Endothelial cell of umbilical vein (primary cell): ENCODE data around the gene PTGES3. TPM values are rescaled to one million over a fixed set of nuclear protein-coding genes. Genes with fewer than 3 reads are reported as not detected.

Experiments
- BruUV-seq: library from RNA; stranded (reverse); fragments of 400-500 nt; replicated peaks from 2 replicates; lab custom pipeline; 2021; lab: Mats Ljungman, UMichigan
- CTCF ChIA-PET: fragments of 300-600, 350-600 bp; sonication (Branson Sonifier 250); formaldehyde crosslinking; loops from one replicate; lab custom pipeline; 2021; ENCODE audit warnings: antibody characterized with exemption, inconsistent platforms; lab: Charles Lee
- POLR2A ChIA-PET: fragments of 300-600, 350-600 bp; sonication (Branson Sonifier 250); formaldehyde crosslinking; loops from one replicate; lab custom pipeline; 2021; ENCODE audit warnings: antibody characterized with exemption, inconsistent platforms; lab: Charles Lee
- DNase-seq: peaks from one replicate; pipeline ENCODE4 v3.0.0-alpha.2; 2011; ENCODE audit warnings: low read depth, low spot score
- FAIRE-seq: peaks from 2 replicates; lab custom pipeline; 2011; peaks lifted over from hg19 to GRCh38; lab: Jason Lieb, UNC
- H2AFZ ChIP-seq: 2 replicates; pipeline ENCODE4 v1.6.0; 2012; ENCODE audit warnings: low read depth, low read length, control low read depth, inconsistent platforms
- H3K27ac ChIP-seq: 2 replicates; pipeline ENCODE4 v1.5.1; 2011; ENCODE audit warnings: low read depth, mild to moderate bottlenecking, control low read depth, low read length, moderate library complexity; ENCODE audit not compliant: insufficient read depth
- H3K27me3 ChIP-seq, 2 experiments: 2 replicates each; pipeline versions ENCODE4 v1.6.0 to v1.6.1; 2011; ENCODE audit warnings: low read length in 2 of 2, mixed read lengths in 1 of 2; ENCODE audit not compliant: control insufficient read depth in 2 of 2, insufficient read depth in 2 of 2
- H3K36me3 ChIP-seq, 2 experiments: 2 replicates in 1 of 2; 3 replicates in 1 of 2; pipeline ENCODE4 v1.5.1; 2011; ENCODE audit warnings: low read length in 2 of 2, mild to moderate bottlenecking in 1 of 2, moderate library complexity in 1 of 2; ENCODE audit not compliant: control insufficient read depth in 2 of 2, insufficient read depth in 2 of 2; ENCODE audit errors: extremely low read depth in 1 of 2
- H3K4me1 ChIP-seq: 3 replicates; pipeline ENCODE4 v1.5.1; 2011; ENCODE audit warnings: mild to moderate bottlenecking, low read length; ENCODE audit not compliant: control insufficient read depth, insufficient read depth; ENCODE audit errors: extremely low read depth
- H3K4me2 ChIP-seq: 2 replicates; pipeline ENCODE4 v1.6.1; 2011; ENCODE audit warnings: low read length, control low read depth, mixed read lengths; ENCODE audit not compliant: insufficient read depth
- H3K4me3 ChIP-seq, 3 experiments: fragments of 200-600 bp in 1 of 3; sonication (generic), shearing (Covaris generic) in 1 of 3; replicated peaks in 1 of 3; 2 replicates each; pipeline ENCODE4 v1.5.1; 2011 to 2016; ENCODE audit warnings: control low read depth in 3 of 3, low read length in 3 of 3, mild to moderate bottlenecking in 2 of 3, inconsistent platforms in 1 of 3, low read depth in 1 of 3, moderate library complexity in 1 of 3; ENCODE audit not compliant: insufficient read depth in 1 of 3
- H3K79me2 ChIP-seq: 2 replicates; pipeline ENCODE4 v1.6.0; 2012; ENCODE audit warnings: low read length, inconsistent platforms; ENCODE audit not compliant: control insufficient read depth, insufficient read depth
- H3K9ac ChIP-seq: replicated peaks from 2 replicates; pipeline ENCODE3; 2011; ENCODE audit warnings: low read length, control low read depth; ENCODE audit not compliant: insufficient read depth; ENCODE audit errors: extremely low read depth
- H3K9me1 ChIP-seq: replicated peaks from 3 replicates; pipeline ENCODE4 v1.6.0; 2011; ENCODE audit warnings: mild to moderate bottlenecking, low read length; ENCODE audit not compliant: control insufficient read depth, insufficient read depth; ENCODE audit errors: extremely low read depth
- H3K9me3 ChIP-seq: replicated peaks from 2 replicates; pipeline ENCODE4 v1.5.1; 2012; ENCODE audit warnings: low read length, inconsistent platforms; ENCODE audit not compliant: control insufficient read depth, insufficient read depth
- H4K20me1 ChIP-seq: replicated peaks from 2 replicates; pipeline ENCODE3; 2011; ENCODE audit warnings: mild to moderate bottlenecking, low read length; ENCODE audit not compliant: control insufficient read depth, insufficient read depth; ENCODE audit errors: extremely low read depth
- CTCF ChIP-seq, 2 donors: IDR thresholded peaks; 1 replicate in 1 of 2; 2 replicates in 1 of 2; pipeline ENCODE4 v1.5.1; 2011; ENCODE audit warnings: low read length in 2 of 2, mild to moderate bottlenecking in 2 of 2, moderate library complexity in 2 of 2, control low read depth in 1 of 2, inconsistent platforms in 1 of 2, low read depth in 1 of 2; ENCODE audit not compliant: insufficient read depth in 1 of 2; ENCODE audit errors: extremely low read depth in 1 of 2
- EZH2 ChIP-seq: IDR thresholded peaks from 2 replicates; pipeline ENCODE4 v1.6.1; 2012; ENCODE audit warnings: borderline replicate concordance, low read depth, mild to moderate bottlenecking, moderate library complexity, low read length, inconsistent platforms; ENCODE audit not compliant: severe bottlenecking
- FOS ChIP-seq: IDR thresholded peaks from 2 replicates; pipeline ENCODE4 v1.6.1; 2011; ENCODE audit warnings: mild to moderate bottlenecking, low read length, moderate library complexity, borderline replicate concordance; ENCODE audit not compliant: insufficient read depth
- GATA2 ChIP-seq: IDR thresholded peaks from 2 replicates; pipeline ENCODE4 v1.7.0; 2011; ENCODE audit warnings: low read depth, mild to moderate bottlenecking, moderate library complexity, mixed read lengths, low read length; ENCODE audit not compliant: insufficient read length, insufficient read depth
- JUN ChIP-seq: IDR thresholded peaks from 2 replicates; pipeline ENCODE4 v1.6.1; 2011; ENCODE audit warnings: borderline replicate concordance, low read depth; ENCODE audit not compliant: insufficient read length, insufficient read depth
- MYC ChIP-seq: IDR thresholded peaks from one replicate; pipeline ENCODE4 v1.6.1; 2011; ENCODE audit warnings: mild to moderate bottlenecking, low read depth, low read length
- POLR2A ChIP-seq: IDR thresholded peaks from 2 replicates; pipeline ENCODE4 v1.6.1; 2012; ENCODE audit warnings: low read depth, mild to moderate bottlenecking, control low read depth, low read length
- POLR2AphosphoS5 ChIP-seq: IDR thresholded peaks from 2 replicates; pipeline ENCODE4 v1.6.1; 2012; ENCODE audit warnings: low read depth, mild to moderate bottlenecking, control low read depth, low read length, moderate library complexity; ENCODE audit not compliant: insufficient read depth
- dilution Hi-C: fragments of 300-500 bp; cut with MboI; formaldehyde crosslinking; loops from one replicate; pipeline ENCODE4 v1.15.0; 2019; ENCODE audit warnings: low sequenced_read_pairs; ENCODE audit not compliant: extremely low pct_ligation_motif_present
- intact Hi-C: fragments of 100-400 bp; cut with micrococcal nuclease; formaldehyde crosslinking; loops from one replicate; pipeline ENCODE4 v1.10.0; 2022
- polyA plus RNA-seq, 4 experiments: library from polyadenylated mRNA; depleted of rRNA in 3 of 4; stranded (reverse) in 3 of 4; unstranded in 1 of 4; fragments of >200 nt; gene quantifications; 2 replicates each; pipeline versions ENCODE4 v1.2.1 to v1.2.3, GENCODE V29; 2011 to 2012; ENCODE audit warnings: missing spikeins in 1 of 4
- total RNA-seq: library from RNA; stranded (reverse); gene quantifications from 2 replicates; pipeline ENCODE4 v1.2.3, GENCODE V29; 2021
- TF ChIP-seq, protein P1 (sequence below): IDR thresholded peaks from 2 replicates; pipeline ENCODE4 v1.6.1; 2011; ENCODE audit not compliant: insufficient read depth, insufficient read length

PTGES3 gene
- total and polyA plus RNA-seq, 2 donors (not counting 3 experiments of a cell fraction or from before 2014, with no cell fraction given), result 48.5 to 278 TPM

GRCh38 chr12:56718636-56719035 lies 30.6 kb upstream of the PTGES3 start:
- peaks cover 86% of the 10 kb centered on the region for H3K79me2 ChIP-seq
- no peak overlapping the region for H2AFZ ChIP-seq
- peaks cover 31% of the 10 kb centered on the region for H3K4me1 ChIP-seq
- FAIRE-seq, result no peak
- CTCF ChIA-PET, result interaction anchor here (1.0 kb wide), 1 partner anchor 82 kb away, joined by 4 read pairs; no protein-coding TSS in a partner anchor
- H3K4me2 ChIP-seq, result no peak overlapping the region
- no peak overlapping the region for H3K27ac ChIP-seq
- H4K20me1 ChIP-seq, result peaks cover 9% of the 10 kb centered on the region
- no peak overlapping the region for H3K9ac ChIP-seq
- DNase-seq, result no peak
- dilution Hi-C loops (no loop called here), intact Hi-C loops (no loop called here)
- H3K4me3 ChIP-seq, result no peak overlapping the region
- POLR2A ChIA-PET, result interaction anchor here (1.3 kb wide), 1 partner anchor 30 kb away, joined by 6 read pairs; the partner anchor contains the start of gene PTGES3
- H3K9me1 ChIP-seq, result no peaks in the 10 kb centered on the region
- H3K9me3 ChIP-seq, result no peaks in the 10 kb centered on the region
- H3K36me3 ChIP-seq, result peaks cover 19 to 29% of the 10 kb centered on the region in 2 experiments
- no peaks in the 10 kb centered on the region for H3K27me3 ChIP-seq
- no TSS peak for BruUV-seq
- TF ChIP-seq, protein P1, sequence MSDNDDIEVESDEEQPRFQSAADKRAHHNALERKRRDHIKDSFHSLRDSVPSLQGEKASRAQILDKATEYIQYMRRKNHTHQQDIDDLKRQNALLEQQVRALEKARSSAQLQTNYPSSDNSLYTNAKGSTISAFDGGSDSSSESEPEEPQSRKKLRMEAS, result no peak

- Histone ChIP-seq H4K20me1 (peaks cover 7% of the 10 kb centered on the region), H3K27ac (no peak overlapping the region), H3K4me1 (peaks cover 27% of the 10 kb centered on the region), H3K9me1 (no peaks in the 10 kb centered on the region), H3K9ac (no peak overlapping the region), H3K27me3 (no peaks in the 10 kb centered on the region), H3K36me3 (peaks cover 24 to 33% of the 10 kb centered on the region in 2 experiments), H3K4me3 (no peak overlapping the region), H2AFZ (no peak overlapping the region), H3K4me2 (no peak overlapping the region), H3K79me2 (peaks cover 82% of the 10 kb centered on the region), H3K9me3 (no peaks in the 10 kb centered on the region)
- intact Hi-C loops, result no loop called here
- FAIRE-seq, result no peak
- TF ChIP-seq POLR2A, result no peak
- TF ChIP-seq, protein P1, result no peak
- TF ChIP-seq POLR2AphosphoS5, result no peak
- TF ChIP-seq JUN, result no peak
- no peak for TF ChIP-seq EZH2
- TF ChIP-seq FOS, result no peak
- no peak for TF ChIP-seq GATA2
- no peak for TF ChIP-seq MYC
- no peak for TF ChIP-seq CTCF (IDR thresholded peaks at IDR 0.05; ENCODE audit: extremely low read depth in 1 of 2, insufficient read depth in 1 of 2, low read depth in 1 of 2, low read length in 2 of 2)
- no TSS peak for BruUV-seq
- ChIA-PET POLR2A (interaction anchor here (0.7 kb wide), 1 partner anchor 761 kb away, joined by 3 read pairs; no protein-coding TSS in a partner anchor), CTCF (interaction anchor here (1.0 kb wide), 1 partner anchor 81 kb away, joined by 4 read pairs; no protein-coding TSS in a partner anchor)
- DNase-seq, result no peak
- dilution Hi-C loops, result no loop called here
Observed at GRCh38 chr12:56718149-56718548, 30.1 kb upstream of the PTGES3 start.
